HL-60 (cell line): Measurements from ENCODE around the gene CPNE6.

Experiments
- GABPA ChIP-seq: IDR thresholded peaks from 2 replicates; pipeline ENCODE4 v1.6.1; 2012; ENCODE audit warnings: low read depth
- POLR2AphosphoS5 ChIP-seq: IDR thresholded peaks from 2 replicates; pipeline ENCODE4 v1.6.1; 2012; ENCODE audit warnings: low read depth
- TF ChIP-seq, protein P1 (sequence below): IDR thresholded peaks from one replicate; pipeline ENCODE4 v1.5.1; 2011; ENCODE audit warnings: low read length, control low read depth, inconsistent platforms; ENCODE audit not compliant: insufficient read depth
- TF ChIP-seq, protein P2 (sequence below): IDR thresholded peaks from 2 replicates; pipeline ENCODE4 v1.6.1; 2012; ENCODE audit warnings: low read depth; ENCODE audit not compliant: insufficient replicate concordance

DNA sequence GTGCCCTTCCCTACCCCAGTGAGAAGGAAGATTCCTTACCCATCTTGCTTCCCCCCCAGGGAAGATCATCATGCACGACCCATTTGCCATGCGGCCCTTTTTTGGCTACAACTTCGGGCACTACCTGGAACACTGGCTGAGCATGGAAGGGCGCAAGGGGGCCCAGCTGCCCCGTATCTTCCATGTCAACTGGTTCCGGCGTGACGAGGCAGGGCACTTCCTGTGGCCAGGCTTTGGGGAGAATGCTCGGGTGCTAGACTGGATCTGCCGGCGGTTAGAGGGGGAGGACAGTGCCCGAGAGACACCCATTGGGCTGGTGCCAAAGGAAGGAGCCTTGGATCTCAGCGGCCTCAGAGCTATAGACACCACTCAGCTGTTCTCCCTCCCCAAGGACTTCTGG is 32.1 kb downstream of the CPNE6 start:
- TF ChIP-seq, protein P1, sequence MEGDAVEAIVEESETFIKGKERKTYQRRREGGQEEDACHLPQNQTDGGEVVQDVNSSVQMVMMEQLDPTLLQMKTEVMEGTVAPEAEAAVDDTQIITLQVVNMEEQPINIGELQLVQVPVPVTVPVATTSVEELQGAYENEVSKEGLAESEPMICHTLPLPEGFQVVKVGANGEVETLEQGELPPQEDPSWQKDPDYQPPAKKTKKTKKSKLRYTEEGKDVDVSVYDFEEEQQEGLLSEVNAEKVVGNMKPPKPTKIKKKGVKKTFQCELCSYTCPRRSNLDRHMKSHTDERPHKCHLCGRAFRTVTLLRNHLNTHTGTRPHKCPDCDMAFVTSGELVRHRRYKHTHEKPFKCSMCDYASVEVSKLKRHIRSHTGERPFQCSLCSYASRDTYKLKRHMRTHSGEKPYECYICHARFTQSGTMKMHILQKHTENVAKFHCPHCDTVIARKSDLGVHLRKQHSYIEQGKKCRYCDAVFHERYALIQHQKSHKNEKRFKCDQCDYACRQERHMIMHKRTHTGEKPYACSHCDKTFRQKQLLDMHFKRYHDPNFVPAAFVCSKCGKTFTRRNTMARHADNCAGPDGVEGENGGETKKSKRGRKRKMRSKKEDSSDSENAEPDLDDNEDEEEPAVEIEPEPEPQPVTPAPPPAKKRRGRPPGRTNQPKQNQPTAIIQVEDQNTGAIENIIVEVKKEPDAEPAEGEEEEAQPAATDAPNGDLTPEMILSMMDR: no peak
- TF ChIP-seq, protein P2, sequence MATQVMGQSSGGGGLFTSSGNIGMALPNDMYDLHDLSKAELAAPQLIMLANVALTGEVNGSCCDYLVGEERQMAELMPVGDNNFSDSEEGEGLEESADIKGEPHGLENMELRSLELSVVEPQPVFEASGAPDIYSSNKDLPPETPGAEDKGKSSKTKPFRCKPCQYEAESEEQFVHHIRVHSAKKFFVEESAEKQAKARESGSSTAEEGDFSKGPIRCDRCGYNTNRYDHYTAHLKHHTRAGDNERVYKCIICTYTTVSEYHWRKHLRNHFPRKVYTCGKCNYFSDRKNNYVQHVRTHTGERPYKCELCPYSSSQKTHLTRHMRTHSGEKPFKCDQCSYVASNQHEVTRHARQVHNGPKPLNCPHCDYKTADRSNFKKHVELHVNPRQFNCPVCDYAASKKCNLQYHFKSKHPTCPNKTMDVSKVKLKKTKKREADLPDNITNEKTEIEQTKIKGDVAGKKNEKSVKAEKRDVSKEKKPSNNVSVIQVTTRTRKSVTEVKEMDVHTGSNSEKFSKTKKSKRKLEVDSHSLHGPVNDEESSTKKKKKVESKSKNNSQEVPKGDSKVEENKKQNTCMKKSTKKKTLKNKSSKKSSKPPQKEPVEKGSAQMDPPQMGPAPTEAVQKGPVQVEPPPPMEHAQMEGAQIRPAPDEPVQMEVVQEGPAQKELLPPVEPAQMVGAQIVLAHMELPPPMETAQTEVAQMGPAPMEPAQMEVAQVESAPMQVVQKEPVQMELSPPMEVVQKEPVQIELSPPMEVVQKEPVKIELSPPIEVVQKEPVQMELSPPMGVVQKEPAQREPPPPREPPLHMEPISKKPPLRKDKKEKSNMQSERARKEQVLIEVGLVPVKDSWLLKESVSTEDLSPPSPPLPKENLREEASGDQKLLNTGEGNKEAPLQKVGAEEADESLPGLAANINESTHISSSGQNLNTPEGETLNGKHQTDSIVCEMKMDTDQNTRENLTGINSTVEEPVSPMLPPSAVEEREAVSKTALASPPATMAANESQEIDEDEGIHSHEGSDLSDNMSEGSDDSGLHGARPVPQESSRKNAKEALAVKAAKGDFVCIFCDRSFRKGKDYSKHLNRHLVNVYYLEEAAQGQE: no peak
- TF ChIP-seq POLR2AphosphoS5 (no peak), GABPA (no peak)
